Fibroblast of the aortic adventitia (primary cell): ENCODE measurements around the gene GRK3. TPM values are rescaled to one million over a fixed set of nuclear protein-coding genes. Genes with fewer than 3 reads are reported as not detected.
"Not testable (repeated sequence)": the region's sequence is repeated elsewhere in the genome, so short reads cannot be mapped to it uniquely, and the experiment has no call there.

ENCODE experiments used
- DNase-seq: peaks from one replicate; pipeline ENCODE4 v3.0.0-alpha.2; 2010; ENCODE audit warnings: low read depth
- H3K4me3 ChIP-seq: 2 replicates; pipeline ENCODE4 v1.5.1; 2011; ENCODE audit warnings: low read depth, mild to moderate bottlenecking, control low read depth, low read length, moderate library complexity
- total RNA-seq: library from RNA; depleted of rRNA; stranded (reverse); fragments of >200 nt; gene quantifications from 2 replicates; pipeline ENCODE4 v1.2.3, GENCODE V29; 2012; ENCODE audit warnings: low replicate concordance
- TF ChIP-seq, protein P1 (sequence below): IDR thresholded peaks from 2 replicates; pipeline ENCODE4 v1.5.1; 2011; ENCODE audit warnings: mild to moderate bottlenecking, low read length, control low read depth, inconsistent platforms; ENCODE audit not compliant: insufficient read depth

GRK3 gene
- total RNA-seq, 1 donor, result 1.3 TPM

DNA sequence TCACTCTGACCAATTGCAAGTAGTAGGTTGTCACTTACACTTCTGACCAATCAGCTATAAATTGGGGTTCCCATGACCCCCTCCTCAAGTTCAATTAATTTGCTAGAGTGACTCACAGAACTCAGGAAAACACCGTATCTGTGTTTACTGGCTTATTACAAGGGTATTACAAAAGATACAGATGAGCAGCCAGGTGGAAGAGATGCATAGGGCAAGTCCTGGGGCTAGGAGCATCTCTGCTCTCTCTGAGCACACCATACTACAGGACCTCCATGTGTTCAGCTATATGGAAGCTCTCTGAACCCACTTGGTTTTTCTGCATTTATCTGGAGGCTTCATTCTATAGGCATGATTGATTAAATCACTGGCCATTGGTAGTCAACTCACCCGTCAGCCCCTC lies 11.3 kb upstream of the GRK3 start:
- TF ChIP-seq, protein P1, sequence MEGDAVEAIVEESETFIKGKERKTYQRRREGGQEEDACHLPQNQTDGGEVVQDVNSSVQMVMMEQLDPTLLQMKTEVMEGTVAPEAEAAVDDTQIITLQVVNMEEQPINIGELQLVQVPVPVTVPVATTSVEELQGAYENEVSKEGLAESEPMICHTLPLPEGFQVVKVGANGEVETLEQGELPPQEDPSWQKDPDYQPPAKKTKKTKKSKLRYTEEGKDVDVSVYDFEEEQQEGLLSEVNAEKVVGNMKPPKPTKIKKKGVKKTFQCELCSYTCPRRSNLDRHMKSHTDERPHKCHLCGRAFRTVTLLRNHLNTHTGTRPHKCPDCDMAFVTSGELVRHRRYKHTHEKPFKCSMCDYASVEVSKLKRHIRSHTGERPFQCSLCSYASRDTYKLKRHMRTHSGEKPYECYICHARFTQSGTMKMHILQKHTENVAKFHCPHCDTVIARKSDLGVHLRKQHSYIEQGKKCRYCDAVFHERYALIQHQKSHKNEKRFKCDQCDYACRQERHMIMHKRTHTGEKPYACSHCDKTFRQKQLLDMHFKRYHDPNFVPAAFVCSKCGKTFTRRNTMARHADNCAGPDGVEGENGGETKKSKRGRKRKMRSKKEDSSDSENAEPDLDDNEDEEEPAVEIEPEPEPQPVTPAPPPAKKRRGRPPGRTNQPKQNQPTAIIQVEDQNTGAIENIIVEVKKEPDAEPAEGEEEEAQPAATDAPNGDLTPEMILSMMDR, result no peak
- no peak for DNase-seq
- no peak overlapping the region for H3K4me3 ChIP-seq

DNA sequence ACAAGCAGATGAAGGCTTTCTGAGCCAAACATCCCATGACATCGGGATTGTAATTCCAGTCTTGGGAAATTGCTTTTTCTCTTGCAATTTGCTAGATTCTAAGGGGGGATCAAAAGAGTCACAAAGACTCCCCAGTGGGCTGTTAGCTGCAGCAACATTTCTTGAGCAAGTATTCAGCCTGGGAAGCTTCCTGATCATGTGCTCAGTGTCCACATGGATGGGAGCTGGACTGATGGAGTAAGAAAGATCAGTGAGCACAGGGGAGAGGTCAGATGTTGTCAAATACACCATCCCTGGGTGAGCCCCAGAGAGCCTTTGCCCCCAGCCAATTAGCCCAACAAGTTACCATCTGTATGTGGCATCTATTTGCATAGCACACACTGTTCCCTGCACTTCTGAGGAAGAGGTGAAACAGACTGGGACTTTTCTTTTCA lies 10.2 kb upstream of the GRK3 start:
- DNase-seq, result no peak
- TF ChIP-seq, protein P1, result no peak
- H3K4me3 ChIP-seq, result no peak overlapping the region

DNA sequence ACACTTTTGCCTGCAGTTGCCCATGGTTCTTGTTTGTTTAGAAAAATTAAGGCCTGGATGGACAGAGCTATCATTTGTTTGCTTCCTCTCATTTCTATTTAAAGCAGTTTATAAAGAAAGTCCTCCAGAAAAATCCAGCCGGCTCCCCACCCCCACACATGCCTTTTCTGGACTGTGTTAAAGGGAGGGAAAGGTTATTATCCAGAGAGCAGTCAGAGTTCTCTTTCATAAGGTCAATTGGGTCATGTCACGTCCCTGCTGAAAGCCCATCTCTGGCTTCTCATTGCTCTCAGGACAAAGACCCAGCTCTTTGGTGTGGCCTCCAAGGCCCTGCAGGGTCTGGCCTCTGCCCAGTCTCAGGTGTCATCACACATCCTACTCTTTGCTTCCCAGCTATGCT lies 9.8 kb upstream of the GRK3 start:
- TF ChIP-seq, protein P1, result no peak
- no peak overlapping the region for H3K4me3 ChIP-seq
- DNase-seq, result no peak

DNA sequence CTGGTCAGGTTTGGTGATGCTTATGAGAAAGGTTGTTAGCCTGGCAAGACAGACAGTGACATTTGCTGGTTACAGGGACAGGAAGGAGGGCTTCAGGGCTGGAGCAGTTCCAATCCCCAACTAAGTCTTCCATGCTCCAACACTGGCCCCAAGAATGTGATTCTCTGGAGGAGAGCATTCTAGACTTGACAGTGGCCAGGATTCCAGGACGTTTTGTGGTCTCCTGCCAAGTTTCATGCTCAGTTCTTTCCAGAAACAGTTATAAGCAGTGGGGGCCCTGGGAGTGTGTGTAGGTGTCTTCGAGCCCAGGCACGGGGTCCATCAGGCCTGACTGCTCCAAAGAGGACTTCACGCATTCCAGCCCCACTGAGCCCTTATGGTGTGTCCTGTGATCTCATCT lies 8.9 kb upstream of the GRK3 start:
- DNase-seq, result no peak
- no peak overlapping the region for H3K4me3 ChIP-seq
- TF ChIP-seq, protein P1, result no peak

DNA sequence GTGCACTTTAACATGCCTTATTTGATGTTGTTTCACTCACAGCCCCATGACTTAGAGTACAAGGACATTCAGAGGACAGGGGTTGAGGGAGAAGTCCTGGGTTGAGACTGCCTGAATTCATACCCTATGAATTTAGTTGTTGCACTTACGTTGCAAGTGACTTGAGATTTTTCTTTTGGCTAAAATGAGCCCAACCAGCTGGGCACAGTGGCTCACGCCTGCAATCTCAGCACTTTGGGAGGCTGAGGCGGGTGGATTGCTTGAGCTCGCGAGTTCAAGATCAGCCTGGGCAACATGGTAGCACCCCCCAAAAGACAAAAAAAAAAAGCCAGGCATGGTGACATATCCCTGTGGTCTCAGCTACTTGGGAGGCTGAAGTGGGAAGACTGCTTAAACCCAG lies 7.3 kb upstream of the GRK3 start:
- DNase-seq, result no peak
- H3K4me3 ChIP-seq, result no peak overlapping the region
- TF ChIP-seq, protein P1, result no peak

DNA sequence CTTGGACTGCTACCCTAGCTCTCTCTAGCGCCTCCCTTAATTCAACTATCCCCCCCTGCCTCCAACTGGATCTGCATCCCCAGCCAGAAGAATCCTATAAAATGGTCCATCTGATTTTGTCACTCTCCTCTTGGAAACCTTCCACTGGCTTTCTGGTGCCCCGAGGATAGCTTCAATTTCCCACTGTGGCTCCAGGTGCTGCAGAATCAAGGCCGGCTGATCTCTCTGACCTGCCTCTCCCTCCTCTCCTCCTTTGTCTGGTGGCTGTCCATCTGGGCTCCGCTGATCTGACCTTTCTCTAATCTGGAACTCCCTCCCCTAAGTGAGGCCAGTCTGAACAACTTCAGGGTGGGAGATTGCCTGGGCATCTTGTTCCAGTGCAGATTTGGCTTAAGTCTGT lies 6.1 kb upstream of the GRK3 start:
- TF ChIP-seq, protein P1, result no peak
- H3K4me3 ChIP-seq, result no peak overlapping the region
- DNase-seq, result no peak

DNA sequence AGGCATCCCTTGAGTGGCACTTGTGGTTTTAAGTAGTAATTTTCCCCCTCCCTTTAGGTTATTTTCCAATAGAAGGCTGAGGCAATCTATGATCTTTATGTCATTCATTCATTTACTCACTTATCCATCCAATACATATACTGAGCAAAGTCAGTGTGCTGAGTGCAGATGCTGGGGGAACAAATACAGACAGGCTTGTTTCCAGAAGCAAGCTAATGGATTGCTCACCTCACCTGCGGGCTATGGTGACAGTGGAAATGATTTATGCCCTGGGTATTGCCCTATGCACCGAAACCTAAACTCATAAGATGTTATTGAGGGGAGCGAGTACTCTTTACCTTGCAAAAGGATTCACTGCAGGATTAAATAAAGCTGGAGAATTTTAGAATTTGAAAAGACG lies 4.6 kb upstream of the GRK3 start:
- H3K4me3 ChIP-seq, DNase-seq: not testable (repeated sequence)

DNA sequence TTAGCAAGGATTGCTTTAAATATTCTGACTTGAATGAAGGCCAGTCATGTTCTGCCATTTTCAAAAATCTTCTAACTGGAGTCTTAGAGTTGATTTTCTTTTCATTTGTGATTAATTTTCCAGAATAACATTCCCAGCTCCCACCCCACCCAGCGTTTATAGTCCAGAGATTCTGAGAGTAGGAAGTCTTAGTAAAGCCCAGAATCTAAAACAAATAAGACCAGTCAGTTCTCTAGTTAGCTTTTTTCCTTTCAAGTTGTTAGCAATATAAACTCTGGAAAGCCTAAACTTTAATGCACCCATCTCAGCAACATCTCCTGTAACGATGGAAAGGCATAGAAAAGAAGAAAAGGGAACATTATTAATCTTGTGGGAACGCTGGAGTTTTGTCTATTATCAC lies 3.3 kb upstream of the GRK3 start:
- DNase-seq, H3K4me3 ChIP-seq: not testable (repeated sequence)

DNA sequence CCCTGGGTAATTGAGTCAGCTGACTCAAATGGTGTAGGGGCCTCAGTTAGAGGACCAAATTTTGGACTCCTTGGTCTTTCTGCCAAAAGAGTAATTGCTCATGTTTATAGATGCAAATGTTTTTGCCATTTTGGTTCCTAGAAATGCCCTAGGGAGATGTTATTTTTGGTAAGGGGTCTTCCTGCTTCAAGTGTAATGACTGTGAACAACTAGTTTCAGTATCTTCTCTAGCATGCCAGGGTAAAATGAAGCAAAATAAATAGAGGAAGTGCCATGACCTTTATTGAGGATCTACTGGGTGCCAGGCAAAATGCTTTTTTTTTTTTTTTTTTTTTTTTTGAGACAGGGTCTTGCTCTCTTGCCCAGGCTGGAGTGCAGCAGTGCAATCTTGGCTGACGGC lies 2.5 kb upstream of the GRK3 start:
- not testable (repeated sequence) for DNase-seq, H3K4me3 ChIP-seq

DNA sequence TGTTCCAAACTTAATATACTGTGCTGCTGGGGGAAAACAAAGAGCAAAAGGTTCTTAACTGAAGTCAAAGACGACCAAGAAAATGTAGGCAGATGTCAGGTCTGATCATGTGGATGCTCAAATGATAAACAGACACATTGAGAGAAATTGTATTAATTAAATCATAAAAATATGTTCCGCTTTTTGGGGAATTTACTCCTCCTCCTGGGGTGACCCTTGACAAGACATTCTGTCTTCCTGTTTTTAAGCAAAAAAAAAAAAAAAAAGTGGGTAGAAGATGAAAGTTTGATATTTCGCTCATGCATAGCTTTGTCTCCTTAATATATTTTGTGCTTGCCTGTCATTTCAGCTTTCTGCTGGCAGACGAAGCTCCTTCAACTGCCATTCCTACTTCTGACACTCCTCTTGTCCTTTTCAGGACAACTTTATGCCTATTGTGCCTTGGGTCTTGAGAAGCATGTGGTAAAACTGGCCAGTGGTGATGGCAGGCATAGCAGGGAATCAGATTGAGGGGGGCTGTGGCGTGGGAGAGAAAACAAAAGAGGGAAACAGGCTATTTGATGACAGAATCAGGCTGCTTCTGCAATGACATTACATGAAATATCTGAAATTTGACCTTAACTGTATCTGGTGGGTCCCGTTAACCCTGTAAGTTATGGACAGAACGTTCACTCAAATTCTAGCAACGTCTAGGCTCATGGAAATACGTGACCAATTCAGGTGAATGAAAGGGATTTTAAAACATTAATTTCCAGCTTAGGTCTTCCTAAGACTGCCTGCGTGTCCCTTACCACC lies 1.3 kb upstream of the GRK3 start:
- not testable (repeated sequence) for DNase-seq, H3K4me3 ChIP-seq
